HepG2 (cell line): ENCODE data around the gene CNTFR. TPM values are rescaled to one million over a fixed set of nuclear protein-coding genes. Genes with fewer than 3 reads are reported as not detected.
A peak's percentile ranks its signal among the peaks of the same experiment; 100 is the strongest.

Experiments
- ADNP ChIP-seq: sonication (generic); formaldehyde crosslinking; IDR thresholded peaks from 2 replicates; pipeline ENCODE4 v1.4.0; 2020; ENCODE audit warnings: missing genetic modification reagents
- DNMT3B ChIP-seq: conservative IDR thresholded peaks from 2 replicates; pipeline ENCODE4 v1.6.1; 2016; ENCODE audit warnings: missing biosample characterization, control low read depth
- FOXK2 ChIP-seq: fragments of 450-650 bp; IDR thresholded peaks from 2 replicates; pipeline ENCODE4 v1.6.1; 2016
- GPN1 ChIP-seq: sonication (generic); formaldehyde crosslinking; IDR thresholded peaks from 2 replicates; pipeline ENCODE4 v1.5.1; 2020; ENCODE audit warnings: missing genetic modification reagents, borderline replicate concordance
- MLX ChIP-seq: IDR thresholded peaks from 2 replicates; pipeline ENCODE4 v1.6.1; 2016
- MZF1 ChIP-seq: sonication (generic); formaldehyde crosslinking; IDR thresholded peaks from 2 replicates; pipeline ENCODE4 v1.8.1; 2023; ENCODE audit warnings: mild to moderate bottlenecking, missing genetic modification reagents, borderline replicate concordance
- RORA ChIP-seq: sonication (generic); formaldehyde crosslinking; IDR thresholded peaks from 2 replicates; pipeline ENCODE4 v1.5.0; 2020; ENCODE audit warnings: mild to moderate bottlenecking, missing genetic modification reagents, moderate library complexity
- TBL1XR1 ChIP-seq: fragments of 150-350 bp; IDR thresholded peaks from 2 replicates; pipeline ENCODE4 v1.6.1; 2014; ENCODE audit warnings: borderline replicate concordance, low read length; ENCODE audit not compliant: partially characterized antibody
- TEAD3 ChIP-seq: optimal IDR thresholded peaks from 2 replicates; pipeline ENCODE3; 2016; ENCODE audit warnings: borderline replicate concordance
- THAP11 ChIP-seq: IDR thresholded peaks from 2 replicates; pipeline ENCODE4 v1.6.1; 2016; ENCODE audit warnings: missing biosample characterization, missing genetic modification reagents
- ZFP62 ChIP-seq: sonication (generic); formaldehyde crosslinking; IDR thresholded peaks from 2 replicates; pipeline ENCODE4 v1.4.0; 2020; ENCODE audit warnings: missing genetic modification reagents
- polyA plus RNA-seq, 8 experiments: library from polyadenylated mRNA; depleted of rRNA in 3 of 8; stranded (reverse) in 7 of 8; unstranded in 1 of 8; fragments of >200 nt; fragmentation: Illumina TruSeq in 4 of 8; extraction: Trizol in 4 of 8; gene quantifications; 2 replicates each; pipeline versions ENCODE4 v1.2.1 to v1.2.3, GENCODE V29; 2011 to 2016; ENCODE audit warnings: low read depth in 4 of 8, missing spikeins in 1 of 8, mixed read lengths in 1 of 8; ENCODE audit not compliant: insufficient read depth in 1 of 8
- total RNA-seq, 5 experiments: library from RNA; depleted of rRNA; stranded (reverse); fragments of >200 nt; fragmentation: Illumina TruSeq; extraction: Trizol; gene quantifications; 2 replicates each; pipeline ENCODE4 v1.2.3, GENCODE V29; 2016; ENCODE audit warnings: low read depth in 1 of 5
- TF ChIP-seq, protein P1 (sequence below): sonication (generic); formaldehyde crosslinking; conservative IDR thresholded peaks from 2 replicates; pipeline ENCODE4 v1.8.0; 2022; ENCODE audit warnings: mild to moderate bottlenecking, moderate library complexity, missing genetic modification reagents
- TF ChIP-seq, protein P2 (sequence below): sonication (generic); formaldehyde crosslinking; IDR thresholded peaks from 2 replicates; pipeline ENCODE4 v1.5.0; 2020; ENCODE audit warnings: mild to moderate bottlenecking, missing genetic modification reagents, borderline replicate concordance
- TF ChIP-seq, protein P3 (sequence below): sonication (generic); formaldehyde crosslinking; IDR thresholded peaks from 2 replicates; pipeline ENCODE4 v1.9.0; 2021; ENCODE audit warnings: mild to moderate bottlenecking, missing genetic modification reagents

Gene CNTFR
- total and polyA plus RNA-seq, 2 of the 13 experiments (the other 11 are each of a cell fraction or from before 2014, with no cell fraction given): not detected

- peak; percentile 51; the same call in 1 of the 2 replicates for TF ChIP-seq THAP11 (CRISPR knock-in tag)
- TF ChIP-seq, protein P1, sequence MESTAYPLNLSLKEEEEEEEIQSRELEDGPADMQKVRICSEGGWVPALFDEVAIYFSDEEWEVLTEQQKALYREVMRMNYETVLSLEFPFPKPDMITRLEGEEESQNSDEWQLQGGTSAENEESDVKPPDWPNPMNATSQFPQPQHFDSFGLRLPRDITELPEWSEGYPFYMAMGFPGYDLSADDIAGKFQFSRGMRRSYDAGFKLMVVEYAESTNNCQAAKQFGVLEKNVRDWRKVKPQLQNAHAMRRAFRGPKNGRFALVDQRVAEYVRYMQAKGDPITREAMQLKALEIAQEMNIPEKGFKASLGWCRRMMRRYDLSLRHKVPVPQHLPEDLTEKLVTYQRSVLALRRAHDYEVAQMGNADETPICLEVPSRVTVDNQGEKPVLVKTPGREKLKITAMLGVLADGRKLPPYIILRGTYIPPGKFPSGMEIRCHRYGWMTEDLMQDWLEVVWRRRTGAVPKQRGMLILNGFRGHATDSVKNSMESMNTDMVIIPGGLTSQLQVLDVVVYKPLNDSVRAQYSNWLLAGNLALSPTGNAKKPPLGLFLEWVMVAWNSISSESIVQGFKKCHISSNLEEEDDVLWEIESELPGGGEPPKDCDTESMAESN: 0 out of 2 replicates have a peak, but pooled peaks have one; percentile 24
- TF ChIP-seq RORA: no peak
- TF ChIP-seq, protein P2, sequence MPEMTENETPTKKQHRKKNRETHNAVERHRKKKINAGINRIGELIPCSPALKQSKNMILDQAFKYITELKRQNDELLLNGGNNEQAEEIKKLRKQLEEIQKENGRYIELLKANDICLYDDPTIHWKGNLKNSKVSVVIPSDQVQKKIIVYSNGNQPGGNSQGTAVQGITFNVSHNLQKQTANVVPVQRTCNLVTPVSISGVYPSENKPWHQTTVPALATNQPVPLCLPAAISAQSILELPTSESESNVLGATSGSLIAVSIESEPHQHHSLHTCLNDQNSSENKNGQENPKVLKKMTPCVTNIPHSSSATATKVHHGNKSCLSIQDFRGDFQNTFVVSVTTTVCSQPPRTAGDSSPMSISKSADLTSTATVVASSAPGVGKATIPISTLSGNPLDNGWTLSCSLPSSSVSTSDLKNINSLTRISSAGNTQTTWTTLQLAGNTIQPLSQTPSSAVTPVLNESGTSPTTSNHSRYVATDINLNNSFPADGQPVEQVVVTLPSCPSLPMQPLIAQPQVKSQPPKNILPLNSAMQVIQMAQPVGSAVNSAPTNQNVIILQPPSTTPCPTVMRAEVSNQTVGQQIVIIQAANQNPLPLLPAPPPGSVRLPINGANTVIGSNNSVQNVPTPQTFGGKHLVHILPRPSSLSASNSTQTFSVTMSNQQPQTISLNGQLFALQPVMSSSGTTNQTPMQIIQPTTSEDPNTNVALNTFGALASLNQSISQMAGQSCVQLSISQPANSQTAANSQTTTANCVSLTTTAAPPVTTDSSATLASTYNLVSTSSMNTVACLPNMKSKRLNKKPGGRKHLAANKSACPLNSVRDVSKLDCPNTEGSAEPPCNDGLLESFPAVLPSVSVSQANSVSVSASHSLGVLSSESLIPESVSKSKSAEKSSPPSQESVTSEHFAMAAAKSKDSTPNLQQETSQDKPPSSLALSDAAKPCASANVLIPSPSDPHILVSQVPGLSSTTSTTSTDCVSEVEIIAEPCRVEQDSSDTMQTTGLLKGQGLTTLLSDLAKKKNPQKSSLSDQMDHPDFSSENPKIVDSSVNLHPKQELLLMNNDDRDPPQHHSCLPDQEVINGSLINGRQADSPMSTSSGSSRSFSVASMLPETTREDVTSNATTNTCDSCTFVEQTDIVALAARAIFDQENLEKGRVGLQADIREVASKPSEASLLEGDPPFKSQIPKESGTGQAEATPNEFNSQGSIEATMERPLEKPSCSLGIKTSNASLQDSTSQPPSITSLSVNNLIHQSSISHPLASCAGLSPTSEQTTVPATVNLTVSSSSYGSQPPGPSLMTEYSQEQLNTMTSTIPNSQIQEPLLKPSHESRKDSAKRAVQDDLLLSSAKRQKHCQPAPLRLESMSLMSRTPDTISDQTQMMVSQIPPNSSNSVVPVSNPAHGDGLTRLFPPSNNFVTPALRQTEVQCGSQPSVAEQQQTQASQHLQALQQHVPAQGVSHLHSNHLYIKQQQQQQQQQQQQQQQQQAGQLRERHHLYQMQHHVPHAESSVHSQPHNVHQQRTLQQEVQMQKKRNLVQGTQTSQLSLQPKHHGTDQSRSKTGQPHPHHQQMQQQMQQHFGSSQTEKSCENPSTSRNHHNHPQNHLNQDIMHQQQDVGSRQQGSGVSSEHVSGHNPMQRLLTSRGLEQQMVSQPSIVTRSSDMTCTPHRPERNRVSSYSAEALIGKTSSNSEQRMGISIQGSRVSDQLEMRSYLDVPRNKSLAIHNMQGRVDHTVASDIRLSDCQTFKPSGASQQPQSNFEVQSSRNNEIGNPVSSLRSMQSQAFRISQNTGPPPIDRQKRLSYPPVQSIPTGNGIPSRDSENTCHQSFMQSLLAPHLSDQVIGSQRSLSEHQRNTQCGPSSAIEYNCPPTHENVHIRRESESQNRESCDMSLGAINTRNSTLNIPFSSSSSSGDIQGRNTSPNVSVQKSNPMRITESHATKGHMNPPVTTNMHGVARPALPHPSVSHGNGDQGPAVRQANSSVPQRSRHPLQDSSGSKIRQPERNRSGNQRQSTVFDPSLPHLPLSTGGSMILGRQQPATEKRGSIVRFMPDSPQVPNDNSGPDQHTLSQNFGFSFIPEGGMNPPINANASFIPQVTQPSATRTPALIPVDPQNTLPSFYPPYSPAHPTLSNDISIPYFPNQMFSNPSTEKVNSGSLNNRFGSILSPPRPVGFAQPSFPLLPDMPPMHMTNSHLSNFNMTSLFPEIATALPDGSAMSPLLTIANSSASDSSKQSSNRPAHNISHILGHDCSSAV (CRISPR knock-in tag): no peak
- TF ChIP-seq TEAD3 (CRISPR knock-in tag): peak; percentile 26
- TF ChIP-seq, protein P3, sequence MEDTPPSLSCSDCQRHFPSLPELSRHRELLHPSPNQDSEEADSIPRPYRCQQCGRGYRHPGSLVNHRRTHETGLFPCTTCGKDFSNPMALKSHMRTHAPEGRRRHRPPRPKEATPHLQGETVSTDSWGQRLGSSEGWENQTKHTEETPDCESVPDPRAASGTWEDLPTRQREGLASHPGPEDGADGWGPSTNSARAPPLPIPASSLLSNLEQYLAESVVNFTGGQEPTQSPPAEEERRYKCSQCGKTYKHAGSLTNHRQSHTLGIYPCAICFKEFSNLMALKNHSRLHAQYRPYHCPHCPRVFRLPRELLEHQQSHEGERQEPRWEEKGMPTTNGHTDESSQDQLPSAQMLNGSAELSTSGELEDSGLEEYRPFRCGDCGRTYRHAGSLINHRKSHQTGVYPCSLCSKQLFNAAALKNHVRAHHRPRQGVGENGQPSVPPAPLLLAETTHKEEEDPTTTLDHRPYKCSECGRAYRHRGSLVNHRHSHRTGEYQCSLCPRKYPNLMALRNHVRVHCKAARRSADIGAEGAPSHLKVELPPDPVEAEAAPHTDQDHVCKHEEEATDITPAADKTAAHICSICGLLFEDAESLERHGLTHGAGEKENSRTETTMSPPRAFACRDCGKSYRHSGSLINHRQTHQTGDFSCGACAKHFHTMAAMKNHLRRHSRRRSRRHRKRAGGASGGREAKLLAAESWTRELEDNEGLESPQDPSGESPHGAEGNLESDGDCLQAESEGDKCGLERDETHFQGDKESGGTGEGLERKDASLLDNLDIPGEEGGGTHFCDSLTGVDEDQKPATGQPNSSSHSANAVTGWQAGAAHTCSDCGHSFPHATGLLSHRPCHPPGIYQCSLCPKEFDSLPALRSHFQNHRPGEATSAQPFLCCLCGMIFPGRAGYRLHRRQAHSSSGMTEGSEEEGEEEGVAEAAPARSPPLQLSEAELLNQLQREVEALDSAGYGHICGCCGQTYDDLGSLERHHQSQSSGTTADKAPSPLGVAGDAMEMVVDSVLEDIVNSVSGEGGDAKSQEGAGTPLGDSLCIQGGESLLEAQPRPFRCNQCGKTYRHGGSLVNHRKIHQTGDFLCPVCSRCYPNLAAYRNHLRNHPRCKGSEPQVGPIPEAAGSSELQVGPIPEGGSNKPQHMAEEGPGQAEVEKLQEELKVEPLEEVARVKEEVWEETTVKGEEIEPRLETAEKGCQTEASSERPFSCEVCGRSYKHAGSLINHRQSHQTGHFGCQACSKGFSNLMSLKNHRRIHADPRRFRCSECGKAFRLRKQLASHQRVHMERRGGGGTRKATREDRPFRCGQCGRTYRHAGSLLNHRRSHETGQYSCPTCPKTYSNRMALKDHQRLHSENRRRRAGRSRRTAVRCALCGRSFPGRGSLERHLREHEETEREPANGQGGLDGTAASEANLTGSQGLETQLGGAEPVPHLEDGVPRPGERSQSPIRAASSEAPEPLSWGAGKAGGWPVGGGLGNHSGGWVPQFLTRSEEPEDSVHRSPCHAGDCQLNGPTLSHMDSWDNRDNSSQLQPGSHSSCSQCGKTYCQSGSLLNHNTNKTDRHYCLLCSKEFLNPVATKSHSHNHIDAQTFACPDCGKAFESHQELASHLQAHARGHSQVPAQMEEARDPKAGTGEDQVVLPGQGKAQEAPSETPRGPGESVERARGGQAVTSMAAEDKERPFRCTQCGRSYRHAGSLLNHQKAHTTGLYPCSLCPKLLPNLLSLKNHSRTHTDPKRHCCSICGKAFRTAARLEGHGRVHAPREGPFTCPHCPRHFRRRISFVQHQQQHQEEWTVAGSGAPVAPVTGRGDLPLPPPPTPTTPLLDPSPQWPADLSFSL (CRISPR knock-in tag): no peak
- no peak for TF ChIP-seq GPN1 (CRISPR knock-in tag)
- 0 out of 2 replicates have a peak, but pooled peaks have one; percentile 5 for TF ChIP-seq FOXK2
- no peak for TF ChIP-seq MZF1
- TF ChIP-seq ADNP: no peak
- peak; percentile 83; the same call in 1 of the 2 replicates for TF ChIP-seq MLX (CRISPR knock-in tag)
- no peak for TF ChIP-seq DNMT3B (CRISPR knock-in tag)
- TF ChIP-seq TBL1XR1: no peak
- TF ChIP-seq ZFP62: no peak
These were observed 45.5 kb downstream of the CNTFR start (continued) for GRCh38 chr9:34544035-34544434.
